Measurements from ENCODE around the gene MYO9B.
"Not testable (repeated sequence)": the region's sequence is repeated elsewhere in the genome, so short reads cannot be mapped to it uniquely, and the experiment has no call there.

Gene MYO9B

DNA sequence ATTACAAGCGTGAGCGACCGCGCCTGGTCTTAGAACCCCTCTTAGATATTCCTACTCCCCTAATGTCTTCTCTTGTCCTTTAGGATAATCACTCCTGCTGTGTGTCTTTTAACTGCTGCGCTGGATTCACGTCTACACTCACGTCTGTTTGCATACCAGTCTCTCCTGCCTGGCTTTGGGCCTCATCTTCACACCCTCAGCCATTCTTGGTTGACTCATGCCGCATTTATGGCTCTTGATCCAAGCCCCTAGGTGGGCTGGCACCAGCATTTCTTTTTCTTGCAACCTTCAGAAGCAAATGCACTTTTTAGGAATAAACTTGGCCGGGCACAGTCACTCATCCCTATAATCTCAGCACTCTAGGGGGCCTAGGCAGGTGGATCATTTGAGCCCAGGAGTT lies 22.7 kb downstream of the MYO9B start:
- DNase-seq (ENCODE audit: extremely low spot score), result no peak
- POLR2A ChIA-PET, result no interaction called here
- TF ChIP-seq NFRKB (IDR thresholded peaks at IDR 0.05), result no peak
- no peak for TF ChIP-seq SP1 (IDR thresholded peaks at IDR 0.05)
- no peak for TF ChIP-seq FOXA1 (IDR thresholded peaks at IDR 0.05)
- no peak for TF ChIP-seq LEF1 (IDR thresholded peaks at IDR 0.05; ENCODE audit: borderline replicate concordance)
- TF ChIP-seq BHLHE40 (IDR thresholded peaks at IDR 0.05; ENCODE audit: borderline replicate concordance), result no peak
- TF ChIP-seq SUZ12 (IDR thresholded peaks at IDR 0.05), result no peak
- CTCF ChIA-PET, result no interaction called here

DNA sequence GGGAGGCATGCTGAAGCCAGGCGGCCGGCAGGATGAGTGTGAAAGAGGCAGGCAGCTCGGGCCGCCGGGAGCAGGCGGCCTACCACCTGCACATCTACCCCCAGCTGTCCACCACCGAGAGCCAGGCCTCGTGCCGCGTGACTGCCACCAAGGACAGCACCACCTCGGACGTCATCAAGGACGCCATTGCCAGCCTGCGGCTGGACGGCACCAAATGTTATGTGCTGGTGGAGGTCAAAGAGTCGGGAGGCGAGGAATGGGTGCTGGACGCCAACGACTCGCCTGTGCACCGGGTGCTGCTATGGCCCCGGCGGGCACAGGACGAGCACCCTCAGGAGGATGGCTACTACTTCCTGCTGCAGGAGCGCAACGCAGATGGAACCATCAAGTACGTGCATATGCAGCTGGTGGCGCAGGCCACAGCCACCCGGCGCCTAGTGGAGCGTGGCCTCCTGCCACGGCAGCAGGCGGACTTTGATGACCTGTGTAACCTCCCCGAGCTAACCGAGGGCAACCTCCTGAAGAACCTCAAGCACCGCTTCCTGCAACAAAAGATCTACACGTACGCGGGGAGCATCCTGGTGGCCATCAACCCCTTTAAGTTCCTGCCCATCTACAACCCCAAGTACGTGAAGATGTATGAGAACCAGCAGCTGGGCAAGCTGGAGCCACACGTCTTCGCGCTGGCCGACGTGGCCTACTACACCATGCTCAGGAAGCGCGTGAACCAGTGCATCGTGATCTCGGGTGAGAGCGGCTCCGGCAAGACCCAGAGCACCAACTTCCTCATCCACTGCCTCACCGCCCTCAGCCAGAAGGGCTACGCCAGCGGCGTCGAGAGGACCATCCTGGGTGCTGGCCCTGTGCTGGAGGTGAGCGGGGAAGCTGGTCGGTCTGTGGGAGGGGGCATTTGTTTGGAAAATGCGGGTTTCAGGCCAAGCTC lies 26.4 kb downstream of the MYO9B start:
- TF ChIP-seq FOXM1 (IDR thresholded peaks at IDR 0.05; ENCODE audit: borderline replicate concordance) (no peak), NFRKB (IDR thresholded peaks at IDR 0.05) (no peak), CTBP1 (IDR thresholded peaks at IDR 0.05; ENCODE audit: borderline replicate concordance) (no peak), ZNF384 (IDR thresholded peaks at IDR 0.05) (no peak), LEF1 (IDR thresholded peaks at IDR 0.05; ENCODE audit: borderline replicate concordance) (no peak)
- no peak for DNase-seq (ENCODE audit: extremely low spot score)
- CTCF ChIA-PET, result no interaction called here
- POLR2A ChIA-PET, result no interaction called here

- no peak for TF ChIP-seq CTBP1 (IDR thresholded peaks at IDR 0.05; ENCODE audit: borderline replicate concordance)
- no peak for TF ChIP-seq HDGF (IDR thresholded peaks at IDR 0.05; ENCODE audit: borderline replicate concordance)
- no peak for TF ChIP-seq LEF1 (IDR thresholded peaks at IDR 0.05; ENCODE audit: borderline replicate concordance)
- TF ChIP-seq SUZ12 (IDR thresholded peaks at IDR 0.05), result no peak
- TF ChIP-seq ELF4 (IDR thresholded peaks at IDR 0.05), result no peak
- TF ChIP-seq PKNOX1 (IDR thresholded peaks at IDR 0.05), result no peak
- TF ChIP-seq TARDBP (IDR thresholded peaks at IDR 0.05), result no peak
- peak; percentile 46 for DNase-seq (ENCODE audit: extremely low spot score)
- POLR2A ChIA-PET, result no interaction called here
- CTCF ChIA-PET, result interaction anchor here (0.7 kb wide), 1 partner anchor 185 kb away, joined by 3 read pairs; no protein-coding TSS in a partner anchor
Observed at GRCh38 chr19:17103177-17103576, 27.6 kb downstream of the MYO9B start.

DNA sequence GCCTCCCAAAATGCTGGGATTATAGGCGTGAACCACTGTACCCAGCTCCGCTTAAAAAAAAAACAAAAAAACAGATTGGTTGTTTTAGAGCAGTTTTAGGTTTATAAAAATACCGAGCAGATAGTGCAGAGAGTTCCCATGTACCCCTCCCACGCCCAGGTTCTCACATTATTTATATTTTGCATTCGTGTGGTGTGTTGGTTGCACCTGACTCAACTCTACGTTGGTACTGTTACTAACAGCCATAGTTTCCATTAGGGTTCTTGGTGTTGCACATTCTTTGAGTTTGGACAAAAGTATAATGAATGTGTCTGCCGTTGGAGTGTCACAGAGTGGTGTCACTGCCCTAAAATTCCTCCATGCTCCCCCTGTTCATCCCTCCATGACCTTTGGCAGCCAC lies 29.1 kb downstream of the MYO9B start:
- TF ChIP-seq SP1 (IDR thresholded peaks at IDR 0.05) (no peak), HDGF (IDR thresholded peaks at IDR 0.05; ENCODE audit: borderline replicate concordance) (no peak), SUZ12 (IDR thresholded peaks at IDR 0.05) (no peak), PKNOX1 (IDR thresholded peaks at IDR 0.05) (no peak), CTBP1 (IDR thresholded peaks at IDR 0.05; ENCODE audit: borderline replicate concordance) (no peak), NFRKB (IDR thresholded peaks at IDR 0.05) (no peak), FOXK2 (IDR thresholded peaks at IDR 0.05) (no peak)
- ChIA-PET POLR2A (no interaction called here), CTCF (no interaction called here)
- no peak for DNase-seq (ENCODE audit: extremely low spot score)

GRCh38 chr19:17105556-17105955 lies 30.0 kb downstream of the MYO9B start:
- CTCF ChIA-PET, result no interaction called here
- TF ChIP-seq NFRKB (IDR thresholded peaks at IDR 0.05) (no peak), PKNOX1 (IDR thresholded peaks at IDR 0.05) (no peak), ELF4 (IDR thresholded peaks at IDR 0.05) (no peak), ARNT (IDR thresholded peaks at IDR 0.05) (no peak), LEF1 (IDR thresholded peaks at IDR 0.05; ENCODE audit: borderline replicate concordance) (no peak), BHLHE40 (IDR thresholded peaks at IDR 0.05; ENCODE audit: borderline replicate concordance) (no peak), FOXK2 (IDR thresholded peaks at IDR 0.05) (no peak), HDGF (IDR thresholded peaks at IDR 0.05; ENCODE audit: borderline replicate concordance) (no peak), FOXA1 (IDR thresholded peaks at IDR 0.05) (no peak), SUZ12 (IDR thresholded peaks at IDR 0.05) (no peak), SP1 (IDR thresholded peaks at IDR 0.05) (no peak), CTBP1 (IDR thresholded peaks at IDR 0.05; ENCODE audit: borderline replicate concordance) (no peak)
- POLR2A ChIA-PET, result no interaction called here
- no peak for DNase-seq (ENCODE audit: extremely low spot score)

- POLR2A ChIA-PET; CTCF ChIA-PET; DNase-seq (ENCODE audit: extremely low spot score): not testable (repeated sequence)
Observed at GRCh38 chr19:17106964-17107363, 31.4 kb downstream of the MYO9B start.
